ENCODE data around the gene AP1S2.
A peak's percentile ranks its signal among the peaks of the same experiment; 100 is the strongest.
"Not testable (repeated sequence)": the region's sequence is repeated elsewhere in the genome, so short reads cannot be mapped to it uniquely, and the experiment has no call there.

AP1S2 gene

DNA sequence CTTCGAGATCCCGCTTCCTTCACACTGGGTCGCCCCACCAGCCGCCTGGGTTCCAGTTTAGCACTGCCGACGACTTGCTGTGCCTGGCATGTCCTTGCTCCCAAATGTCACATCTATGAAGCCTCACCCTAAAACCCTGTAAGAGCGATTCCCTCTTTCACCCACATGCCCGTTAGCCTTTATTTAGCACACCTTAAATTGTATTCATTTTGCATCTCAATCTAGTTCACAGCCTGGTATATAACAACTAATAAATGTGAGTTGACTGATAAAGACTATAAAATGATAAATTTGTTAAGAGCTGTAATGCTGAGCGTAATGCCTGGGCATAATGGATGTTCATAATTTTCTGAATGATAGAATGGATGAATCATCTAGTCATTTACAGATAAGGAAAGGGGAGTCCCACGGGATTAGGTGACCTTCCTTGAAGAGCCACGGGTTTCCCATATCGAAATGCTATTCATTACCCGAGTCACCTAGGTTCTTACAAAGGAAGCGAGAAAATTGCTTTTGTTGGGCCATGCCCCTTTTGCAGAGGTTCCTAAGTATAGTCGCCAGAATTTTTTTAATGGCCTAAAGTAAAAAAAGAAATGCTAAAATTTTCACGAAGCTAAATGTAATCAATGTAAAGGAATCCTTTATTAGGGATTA, 1.1 kb upstream of the AP1S2 start:
- no peak for DNase-seq (ENCODE audit: low read depth in 1 of 2, low spot score in 1 of 2)

DNA sequence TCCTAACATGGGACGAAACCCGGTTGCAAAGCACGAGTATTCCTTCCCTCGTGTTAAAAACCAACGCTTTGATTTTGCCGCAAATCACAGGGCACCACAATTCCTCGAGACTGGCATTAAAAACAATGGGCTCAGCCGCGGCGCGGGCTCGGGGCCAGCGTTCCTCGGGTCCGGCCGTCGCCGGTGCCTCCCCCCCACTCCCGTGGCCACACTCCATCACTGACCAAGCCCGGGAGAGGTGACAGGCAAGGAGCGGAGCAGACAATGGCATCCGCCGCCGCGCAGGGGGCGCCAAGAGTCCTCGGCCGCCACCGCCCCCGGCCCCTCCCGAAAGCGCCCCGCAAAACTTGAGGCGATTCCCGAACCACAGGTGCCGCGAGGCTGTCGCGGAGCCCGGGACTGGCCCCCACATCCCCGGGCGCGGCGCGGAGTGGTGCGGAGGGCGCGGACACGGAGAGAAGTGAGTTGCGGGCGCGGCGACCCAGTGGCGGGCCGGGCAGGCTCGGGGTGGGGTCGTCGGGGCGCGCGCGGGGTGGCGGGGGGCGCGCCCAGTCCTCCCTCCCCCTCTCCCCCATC, 445 bp downstream of the AP1S2 start:
- DNase-seq (ENCODE audit: low read depth in 1 of 2, low spot score in 1 of 2): peak; percentile 1 to 11

DNA sequence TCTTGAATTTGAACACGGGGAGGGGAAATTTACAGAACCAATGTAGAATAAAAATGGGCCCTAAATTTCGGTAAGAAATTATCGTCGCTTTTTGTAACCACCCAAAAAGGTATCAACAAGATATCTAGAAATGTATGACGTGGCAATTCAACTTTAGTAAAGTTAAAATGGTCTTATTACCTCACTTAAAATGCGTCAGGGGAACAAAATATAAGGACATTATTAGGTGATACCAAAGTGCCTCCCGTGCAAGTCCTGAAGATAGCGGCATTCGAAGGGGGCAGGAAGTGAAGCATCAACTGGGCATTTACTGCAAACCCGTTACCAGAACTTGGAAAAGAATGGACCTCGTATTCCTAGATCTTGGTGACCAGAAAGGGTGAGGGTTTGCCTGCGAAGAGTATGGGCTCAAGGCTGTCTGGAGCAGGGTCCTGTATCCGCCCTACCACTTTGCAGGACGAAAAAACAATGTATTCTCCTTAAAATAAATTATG, 980 bp downstream of the AP1S2 start:
- DNase-seq (ENCODE audit: low read depth in 1 of 2, low spot score in 1 of 2): no peak

DNA sequence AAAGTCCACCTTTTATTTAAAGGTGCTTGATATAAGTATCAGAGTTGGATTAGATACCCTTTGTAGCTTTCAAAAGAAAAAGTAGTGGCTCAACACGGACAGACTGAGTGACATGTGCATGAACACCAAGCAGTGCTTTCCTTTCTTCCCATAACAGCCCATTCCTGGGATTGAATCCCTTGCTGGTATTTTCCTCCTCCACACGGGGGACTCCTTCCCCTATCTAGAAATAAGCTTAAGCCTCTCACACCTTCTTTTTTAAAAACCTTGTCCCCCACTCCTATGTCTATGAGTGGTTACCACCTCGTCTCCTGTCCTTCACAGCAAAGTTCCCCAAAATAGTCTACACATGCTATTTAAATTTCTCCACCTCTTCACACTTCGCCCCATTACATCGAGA, 5.1 kb downstream of the AP1S2 start:
- DNase-seq (ENCODE audit: low read depth in 1 of 2, low spot score in 1 of 2): no peak

DNA sequence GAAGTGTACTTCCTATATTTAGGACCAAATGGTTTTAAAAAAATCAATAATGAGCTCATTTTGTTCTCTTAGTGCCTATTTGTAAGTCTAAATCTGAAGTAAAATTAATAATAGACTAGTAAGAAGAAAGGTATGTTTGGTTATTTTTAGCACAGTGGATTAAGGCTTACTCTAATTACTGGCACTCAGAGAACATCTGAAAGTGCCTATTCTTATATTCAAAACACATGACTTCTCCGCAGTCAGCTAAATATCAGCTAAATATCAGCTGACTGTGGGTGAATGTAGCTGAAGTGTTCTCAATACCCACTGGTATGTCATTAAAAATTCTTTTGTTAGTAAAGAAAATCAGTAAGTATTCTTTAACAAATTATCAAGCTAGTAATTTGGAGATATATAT, 6.0 kb downstream of the AP1S2 start:
- DNase-seq (ENCODE audit: low read depth in 1 of 2, low spot score in 1 of 2): no peak

DNA sequence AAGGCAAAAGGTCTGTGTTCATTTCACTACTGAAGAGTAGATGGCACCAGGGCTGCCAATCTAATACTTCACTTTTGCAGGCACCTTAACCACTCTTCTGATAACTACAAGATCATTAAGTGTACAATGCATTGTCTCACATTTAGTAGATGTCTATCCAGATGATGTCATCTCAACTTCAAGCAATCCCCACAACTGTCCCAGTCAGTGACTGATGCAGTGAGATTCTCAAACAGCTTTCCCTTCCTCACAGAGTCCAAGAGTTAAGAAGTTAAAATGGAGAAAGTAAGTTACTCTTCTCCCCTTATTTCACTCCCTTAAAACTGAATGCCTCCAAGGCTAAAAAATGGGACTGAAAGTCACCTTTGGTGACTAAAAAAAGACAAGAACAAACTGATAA, 10.7 kb downstream of the AP1S2 start:
- no peak for DNase-seq (ENCODE audit: low read depth in 1 of 2, low spot score in 1 of 2)

DNA sequence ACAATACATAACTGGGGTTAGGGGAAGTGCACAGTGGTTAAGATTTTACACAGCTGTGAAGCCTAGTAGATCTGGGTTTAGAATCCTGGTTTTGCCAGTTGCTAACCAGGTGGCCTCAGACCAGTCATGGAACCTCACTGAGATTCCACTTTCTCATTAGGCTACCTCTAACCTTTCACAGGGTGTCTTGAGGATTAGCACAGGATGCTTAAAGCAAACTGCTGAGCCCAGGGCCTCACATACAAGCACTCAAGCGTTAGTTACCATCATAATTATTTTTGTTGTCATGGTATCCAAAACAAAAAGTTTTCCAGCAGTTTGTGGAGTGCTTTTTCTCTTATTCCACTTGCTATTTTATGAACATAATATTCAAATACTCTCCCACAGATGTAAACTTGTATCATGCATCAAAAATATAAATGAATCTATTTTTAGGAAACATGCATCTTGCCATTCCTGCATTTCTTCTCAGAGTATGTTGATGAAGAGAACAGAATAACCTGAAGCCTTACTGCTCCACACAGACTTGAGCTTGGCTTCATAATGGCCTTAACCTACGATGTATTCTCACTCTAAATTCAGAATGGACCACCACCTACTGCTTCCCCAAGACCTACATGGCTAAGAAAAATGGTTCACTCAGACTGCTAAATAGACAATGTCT, 12.6 kb downstream of the AP1S2 start:
- no peak for DNase-seq (ENCODE audit: low read depth in 1 of 2, low spot score in 1 of 2)

DNA sequence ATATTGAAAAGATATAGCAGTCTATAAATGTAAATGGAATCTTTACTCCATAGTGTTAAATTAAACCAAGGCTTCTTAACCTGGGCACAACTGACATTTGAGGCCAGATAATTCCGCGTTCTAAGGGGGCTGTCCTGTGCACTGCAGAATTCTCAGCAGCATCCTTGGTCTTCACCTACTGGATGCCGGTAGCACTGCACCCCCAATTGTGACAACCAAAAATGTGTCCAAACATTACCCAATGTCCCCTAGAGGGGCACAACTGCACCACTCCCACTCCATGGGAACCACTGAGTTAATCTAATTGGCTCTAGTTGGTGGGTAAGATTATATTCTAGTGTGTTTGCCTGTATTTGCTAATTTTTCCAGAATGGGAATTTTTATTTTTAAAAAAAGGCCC, 16.6 kb downstream of the AP1S2 start:
- DNase-seq (ENCODE audit: low read depth in 1 of 2, low spot score in 1 of 2): no peak

DNA sequence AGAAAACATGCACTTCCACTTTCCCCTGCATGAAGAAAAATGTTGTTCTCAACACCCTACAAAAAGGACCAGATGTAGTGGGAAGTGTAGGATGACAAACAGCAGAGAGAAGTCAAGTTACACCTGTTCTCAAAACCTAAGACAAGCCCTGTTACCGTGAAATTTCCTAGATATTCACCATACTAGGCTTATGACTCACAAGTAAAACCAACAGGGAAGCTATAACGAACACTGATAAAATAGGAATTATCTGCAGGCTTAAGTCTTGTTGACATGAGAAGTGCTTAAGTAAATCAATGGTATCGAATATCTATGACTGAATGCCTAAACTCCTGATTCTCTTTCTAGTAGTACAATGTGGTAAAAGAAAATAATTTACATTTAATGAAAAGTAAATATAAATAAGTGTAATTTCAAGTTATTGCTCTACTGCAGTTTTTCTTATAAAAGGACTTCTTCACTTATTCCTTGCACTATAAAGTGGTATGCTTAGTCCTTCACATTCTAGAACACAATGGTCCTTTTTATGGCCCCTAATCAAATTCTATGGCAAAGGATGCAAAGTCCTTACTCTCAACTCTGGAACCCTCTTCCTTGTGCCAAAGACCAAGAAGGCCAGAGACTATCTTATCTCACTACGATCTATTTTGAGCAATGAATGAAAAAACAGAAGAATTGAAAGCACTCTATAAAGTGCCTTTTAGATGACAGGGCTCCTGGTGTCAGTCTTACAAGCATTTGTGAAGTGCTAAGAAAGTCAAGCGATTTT, 19.6 kb downstream of the AP1S2 start:
- DNase-seq (ENCODE audit: low read depth in 1 of 2, low spot score in 1 of 2): no peak

DNA sequence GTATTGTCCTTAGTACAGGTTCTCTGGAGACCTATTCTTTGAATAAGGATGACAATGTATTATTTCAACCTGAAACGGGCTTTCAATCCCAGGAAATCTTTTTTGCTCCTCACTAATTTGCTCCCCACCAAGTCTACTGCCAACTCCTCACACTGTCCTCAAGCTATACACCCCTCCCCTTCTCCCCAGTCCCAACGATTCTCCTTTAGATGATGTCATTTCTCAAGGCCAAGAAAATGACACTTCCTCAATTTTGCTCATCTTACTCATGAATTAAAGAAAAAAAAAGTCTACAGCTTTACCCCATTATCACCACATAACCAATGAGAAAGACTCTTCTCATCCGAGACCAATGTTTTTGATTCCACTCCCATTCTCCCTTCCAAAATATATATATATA, 20.6 kb downstream of the AP1S2 start:
- DNase-seq (ENCODE audit: low read depth in 1 of 2, low spot score in 1 of 2): no peak

DNA sequence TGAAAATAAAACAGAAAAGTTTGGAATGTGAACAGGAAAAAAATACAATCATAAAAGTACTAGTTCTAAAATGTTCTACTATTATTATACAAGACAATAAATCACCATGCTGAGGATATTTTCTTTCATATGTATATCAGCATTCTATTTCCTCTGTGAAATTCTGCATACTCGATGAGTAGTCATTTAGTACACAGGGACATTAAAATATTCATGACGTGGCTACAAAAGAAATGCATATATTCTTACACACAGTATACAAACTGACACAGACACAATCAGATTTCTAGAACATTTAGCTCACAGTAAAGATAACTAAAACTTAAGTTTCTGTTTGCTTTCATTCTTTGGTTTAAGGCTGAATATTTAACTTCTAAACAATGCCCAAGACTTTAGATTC, 23.3 kb downstream of the AP1S2 start:
- not testable (repeated sequence) for DNase-seq (ENCODE audit: low read depth in 1 of 2, low spot score in 1 of 2)

DNA sequence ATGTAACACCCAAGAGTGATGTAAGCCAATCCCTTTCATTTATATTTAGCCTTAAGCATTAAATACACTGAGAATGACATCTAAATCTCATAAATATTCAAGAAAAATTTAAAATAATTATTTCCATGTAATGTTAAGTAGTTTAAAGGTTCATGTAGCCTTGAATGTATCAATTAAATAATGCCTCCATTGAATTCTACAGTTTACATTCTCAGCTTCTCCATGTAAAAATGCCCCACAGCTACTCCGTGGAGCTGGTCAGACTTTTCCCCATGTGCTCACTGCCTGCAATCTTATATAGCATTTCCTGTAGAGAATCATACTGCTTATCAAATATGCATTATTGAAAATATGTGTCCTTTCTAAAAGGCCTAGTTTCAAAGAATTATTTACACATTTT, 25.4 kb downstream of the AP1S2 start:
- DNase-seq (ENCODE audit: low read depth in 1 of 2, low spot score in 1 of 2): no peak

DNA sequence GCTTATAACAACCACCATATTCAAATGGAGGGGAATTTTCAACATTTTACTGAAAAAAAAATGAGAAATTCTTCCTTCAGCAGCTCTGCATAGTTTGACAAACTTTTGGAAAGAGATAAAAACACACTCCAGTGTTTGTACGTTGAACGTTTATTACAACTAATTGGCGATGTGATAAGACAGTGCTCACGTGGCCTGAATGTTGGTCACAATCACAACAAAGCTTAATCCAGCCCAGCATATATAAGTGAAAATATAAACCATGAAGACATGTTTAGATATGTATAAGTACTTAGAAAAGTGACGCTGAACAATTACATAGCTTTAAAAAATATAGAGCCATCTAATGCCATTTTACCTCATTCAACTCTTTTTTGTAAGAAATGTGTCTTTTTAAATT, 28.7 kb downstream of the AP1S2 start:
- DNase-seq (ENCODE audit: low read depth in 1 of 2, low spot score in 1 of 2): no peak

DNA sequence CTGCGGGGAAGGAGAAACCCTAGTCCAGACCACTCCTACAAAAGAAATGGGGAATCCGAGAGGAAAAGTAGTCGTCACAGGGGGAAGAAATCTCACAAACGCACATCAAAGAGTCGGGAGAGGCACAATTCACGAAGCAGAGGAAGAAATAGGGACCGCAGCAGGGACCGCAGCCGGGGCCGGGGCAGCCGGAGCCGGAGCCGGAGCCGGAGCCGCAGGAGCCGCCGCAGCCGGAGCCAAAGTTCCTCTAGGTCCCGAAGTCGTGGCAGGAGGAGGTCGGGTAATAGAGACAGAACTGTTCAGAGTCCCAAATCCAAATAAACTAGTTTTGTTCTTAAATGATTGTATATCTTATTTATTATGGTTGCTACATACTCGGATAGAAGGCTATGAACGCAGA, 31.7 kb downstream of the AP1S2 start:
- DNase-seq (ENCODE audit: low read depth in 1 of 2, low spot score in 1 of 2): no peak

DNA sequence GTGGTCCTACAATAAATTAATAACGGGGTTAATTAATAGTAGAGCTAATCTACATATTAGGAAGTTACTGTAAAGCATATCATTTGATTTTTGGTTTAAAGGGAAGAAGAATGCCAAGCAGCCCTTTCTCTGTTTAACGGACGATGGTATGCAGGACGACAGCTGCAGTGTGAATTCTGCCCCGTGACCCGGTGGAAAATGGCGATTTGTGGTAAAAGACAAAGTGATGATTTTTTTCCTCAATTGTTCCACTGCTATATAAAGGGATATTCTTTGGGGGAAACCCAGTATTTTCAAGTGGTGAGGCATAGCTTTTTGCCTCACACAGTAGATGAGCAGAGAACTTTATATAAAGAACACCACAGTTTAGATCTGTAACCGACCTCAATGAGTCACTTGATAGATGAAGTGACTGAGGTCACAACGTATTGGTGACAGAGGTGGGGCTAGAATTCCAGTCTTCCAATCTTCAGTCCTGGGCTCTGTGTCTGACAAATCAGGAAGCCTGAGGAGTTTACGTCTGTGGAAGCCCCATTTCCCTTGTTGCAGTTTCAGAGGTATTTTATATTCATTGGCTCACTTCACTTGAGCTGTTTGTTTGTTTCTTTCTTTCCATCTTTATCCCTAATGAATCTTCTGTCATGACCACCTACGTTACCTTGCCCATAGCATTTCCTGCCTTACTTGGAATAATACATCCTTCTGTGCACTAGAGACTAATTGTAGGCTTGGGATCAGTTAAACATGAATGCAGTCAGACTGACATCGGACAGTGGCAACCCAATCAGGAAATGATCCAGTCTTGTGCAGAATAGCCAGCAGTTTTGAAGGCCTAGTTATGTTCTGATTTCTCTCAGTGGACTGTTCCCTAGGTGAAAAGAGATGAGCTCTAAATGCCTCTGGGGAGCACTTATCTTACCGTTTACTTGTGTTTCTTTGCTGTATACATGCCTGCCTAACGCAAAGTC, 34.2 kb downstream of the AP1S2 start:
- no peak for DNase-seq (ENCODE audit: low read depth in 1 of 2, low spot score in 1 of 2)

DNA sequence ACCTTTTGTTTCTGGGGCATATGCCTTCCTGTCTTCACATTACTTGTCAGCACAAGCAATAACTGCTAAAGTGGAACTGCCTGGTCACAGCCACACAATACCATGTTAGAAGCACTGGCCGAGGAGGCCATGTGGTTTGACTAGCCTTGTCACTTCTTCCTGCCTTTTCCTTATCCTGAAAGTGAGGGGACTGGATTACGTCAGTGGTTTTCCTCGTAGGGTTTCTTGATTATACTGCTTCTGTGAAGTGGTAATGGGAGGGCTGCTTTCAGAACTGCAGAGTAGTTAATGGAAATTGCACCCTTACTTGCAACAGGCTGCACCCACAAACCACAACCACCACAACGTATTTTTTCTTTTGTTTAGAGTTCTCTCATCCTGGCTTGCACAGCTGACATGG, 37.7 kb downstream of the AP1S2 start:
- peak in 1 of 2 donors; percentile 18 for DNase-seq (ENCODE audit: low read depth in 1 of 2, low spot score in 1 of 2)

DNA sequence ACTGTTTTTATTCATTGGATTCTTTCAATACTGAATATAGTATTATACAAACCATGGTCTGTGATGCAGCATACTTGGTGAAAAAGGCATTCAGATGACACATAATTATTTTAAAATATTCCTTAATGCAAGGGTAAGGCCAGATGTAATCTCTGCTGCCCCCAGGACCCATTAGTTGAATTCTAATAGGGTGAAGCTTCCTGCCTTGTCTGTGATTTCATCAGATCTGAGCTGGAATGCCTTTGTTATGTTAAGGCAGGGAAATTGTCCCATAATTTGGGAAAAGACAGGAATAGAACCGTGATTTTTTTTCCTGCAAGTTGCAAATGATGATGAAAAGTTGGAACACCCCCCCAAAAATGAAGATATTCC, 38.2 kb downstream of the AP1S2 start:
- DNase-seq (ENCODE audit: low read depth in 1 of 2, low spot score in 1 of 2): no peak

DNA sequence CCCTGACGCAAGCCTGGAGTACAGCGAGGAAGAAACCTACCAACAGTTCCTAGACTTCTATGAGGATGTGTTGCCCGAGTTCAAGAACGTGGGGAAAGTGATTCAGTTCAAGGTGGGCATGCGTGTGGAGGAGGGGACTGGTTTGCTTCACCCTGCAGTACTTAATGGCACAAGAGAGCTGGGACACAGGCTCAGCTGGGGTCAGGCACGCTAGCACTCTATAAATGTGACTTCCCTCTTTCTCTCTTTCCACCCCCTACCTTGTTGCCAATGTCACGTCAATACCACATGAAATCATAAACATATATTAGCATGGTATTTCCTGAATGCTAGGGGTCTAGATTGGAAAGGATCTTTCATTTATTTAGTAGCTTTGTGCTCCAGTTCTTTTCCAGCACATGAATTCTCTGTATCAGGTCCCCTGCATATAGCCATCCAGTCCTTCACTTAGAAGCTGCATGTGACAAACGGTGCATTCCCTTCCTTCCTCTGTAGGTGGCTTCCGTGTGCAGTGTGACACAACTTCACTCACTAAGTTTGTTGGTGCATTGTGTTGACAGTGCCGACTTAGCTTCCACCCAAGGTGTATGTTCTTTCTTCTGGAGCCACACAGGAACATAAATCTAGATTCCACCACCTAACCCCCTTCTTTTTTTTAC, 38.7 kb downstream of the AP1S2 start:
- no peak for DNase-seq (ENCODE audit: low read depth in 1 of 2, low spot score in 1 of 2)

DNA sequence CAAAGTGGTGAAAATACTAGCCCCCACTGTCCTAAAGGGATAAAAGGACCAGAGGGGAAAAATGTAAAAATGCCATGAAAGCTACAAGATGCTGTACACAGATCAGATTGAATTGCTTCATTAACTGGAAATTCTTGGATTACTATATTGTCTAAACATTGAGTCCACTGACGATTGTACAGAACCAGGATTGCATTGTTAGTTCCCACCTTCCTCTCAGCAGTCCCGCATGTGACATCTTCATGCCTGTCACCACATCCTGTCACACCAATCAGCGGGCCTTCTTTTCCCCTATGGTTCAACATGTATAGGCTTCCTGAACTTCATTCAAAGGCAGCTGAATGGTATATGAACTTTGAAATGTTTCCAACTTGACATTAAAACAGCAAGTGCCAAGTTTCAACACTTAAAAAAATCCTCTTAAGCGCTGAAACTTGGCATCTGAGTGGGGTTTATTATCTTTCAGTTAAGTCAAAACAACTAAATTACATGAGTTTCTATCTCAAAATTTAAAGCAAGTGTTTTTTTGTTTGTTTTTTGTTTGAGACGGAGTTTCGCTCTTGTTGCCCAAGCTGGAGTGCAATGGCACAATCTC, 39.7 kb downstream of the AP1S2 start:
- no peak for DNase-seq (ENCODE audit: low read depth in 1 of 2, low spot score in 1 of 2)

DNA sequence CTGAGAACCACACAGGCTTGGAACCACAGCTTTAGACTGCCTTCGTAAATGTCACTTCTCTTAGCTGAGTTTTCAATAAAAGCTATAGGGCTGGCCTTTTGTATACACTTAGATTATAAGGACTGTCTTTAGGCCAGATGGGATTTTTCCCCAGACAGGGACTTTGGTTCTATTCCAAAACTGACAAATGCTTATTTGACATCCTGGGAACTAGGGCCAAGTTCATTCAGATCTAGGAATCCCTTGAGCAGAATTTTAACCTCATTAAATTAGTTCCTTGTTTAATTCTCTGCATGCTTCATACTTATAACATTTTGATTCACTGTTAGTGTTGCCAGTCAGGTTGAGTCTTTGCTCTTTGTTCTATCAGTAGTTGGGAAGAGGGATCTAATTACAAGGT, 41.2 kb downstream of the AP1S2 start:
- DNase-seq (ENCODE audit: low read depth in 1 of 2, low spot score in 1 of 2): no peak
